Measurements from ENCODE around the gene OXA1L.

- TF ChIP-seq CTCF (conservative IDR thresholded peaks at IDR 0.05 in 1 of 2, IDR thresholded peaks at IDR 0.05 in 1 of 2; ENCODE audit: extremely low read depth in 1 of 2, insufficient read depth in 1 of 2, low read depth in 1 of 2, low read length in 2 of 2) (no peak), EZH2 (IDR thresholded peaks at IDR 0.05; ENCODE audit: borderline replicate concordance, low read length) (no peak)
Observed at GRCh38 chr14:22794551-22794951, 28.1 kb downstream of the OXA1L start.

Measured in mammary epithelial cell (primary cell).